ENCODE measurements around the gene ZBTB1. TPM values are rescaled to one million over a fixed set of nuclear protein-coding genes. Genes with fewer than 3 reads are reported as not detected.
"Not testable (repeated sequence)": the region's sequence is repeated elsewhere in the genome, so short reads cannot be mapped to it uniquely, and the experiment has no call there.

ZBTB1 gene
- total RNA-seq, 3 donors from 2014 or later, result 24.0 to 28.5 (median 27.1) TPM

- no peaks in the 10 kb centered on the region for H3K9me3 Mint-ChIP-seq
- H3K36me3 Mint-ChIP-seq (ENCODE audit: insufficient read depth), result no peaks in the 10 kb centered on the region
- peak overlapping the region; percentile 88 for H3K4me3 Mint-ChIP-seq
- DNase-seq (peak; percentile 79), ATAC-seq (peak; percentile 32 to 33)
- H3K27me3 Mint-ChIP-seq (ENCODE audit: low read depth), result no peaks in the 10 kb centered on the region
- H3K4me1 Mint-ChIP-seq (ENCODE audit: low read depth), result peaks cover 71% of the 10 kb centered on the region
Measured at GRCh38 chr14:64504897-64505794, 576 bp downstream of the ZBTB1 start.

DNA sequence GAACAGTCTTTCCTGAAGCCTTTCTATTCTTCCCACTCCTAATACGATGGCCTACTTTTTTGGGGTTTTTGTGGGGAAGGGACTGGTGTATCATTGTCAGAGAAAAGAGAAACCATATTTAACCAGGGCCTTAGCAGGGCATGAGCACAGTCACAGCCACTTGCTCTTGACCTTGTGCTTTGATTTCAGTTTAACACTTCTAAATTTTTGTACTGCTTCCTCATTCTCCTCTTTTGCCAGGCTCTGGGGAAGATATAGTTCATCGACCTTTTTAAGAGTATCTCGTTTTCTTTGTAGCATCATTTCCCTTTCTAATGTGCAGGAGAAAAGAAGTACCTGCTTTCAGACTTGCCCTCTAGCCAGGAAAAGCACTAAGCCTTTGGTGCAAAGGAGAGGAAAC lies 2.2 kb downstream of the ZBTB1 start:
- Mint-ChIP-seq H3K27me3 (ENCODE audit: low read depth) (no peaks in the 10 kb centered on the region), H3K4me1 (ENCODE audit: low read depth) (peaks cover 72% of the 10 kb centered on the region), H3K9me3 (no peaks in the 10 kb centered on the region), H3K36me3 (ENCODE audit: insufficient read depth) (no peaks in the 10 kb centered on the region), H3K4me3 (peak overlapping the region; percentile 88)
- DNase-seq (no peak), ATAC-seq (no peak)

- H3K27me3 Mint-ChIP-seq (ENCODE audit: low read depth), result no peaks in the 10 kb centered on the region
- no peaks in the 10 kb centered on the region for H3K36me3 Mint-ChIP-seq (ENCODE audit: insufficient read depth)
- peak overlapping the region; percentile 88 for H3K4me3 Mint-ChIP-seq
- H3K4me1 Mint-ChIP-seq (ENCODE audit: low read depth), result peaks cover 71% of the 10 kb centered on the region
- H3K9me3 Mint-ChIP-seq, result no peaks in the 10 kb centered on the region
- no peak for ATAC-seq
- peak; percentile 37 for DNase-seq
Measured at GRCh38 chr14:64507376-64508156, 3.0 kb downstream of the ZBTB1 start.

- no peak for DNase-seq
- ATAC-seq, result no peak
- Mint-ChIP-seq H3K9me3 (no peaks in the 10 kb centered on the region), H3K36me3 (ENCODE audit: insufficient read depth) (no peaks in the 10 kb centered on the region), H3K4me1 (ENCODE audit: low read depth) (peaks cover 75% of the 10 kb centered on the region), H3K27me3 (ENCODE audit: low read depth) (no peaks in the 10 kb centered on the region), H3K4me3 (peak overlapping the region; percentile 88)
Measured at GRCh38 chr14:64508215-64508776, 3.7 kb downstream of the ZBTB1 start.

- no peaks in the 10 kb centered on the region for H3K27me3 Mint-ChIP-seq (ENCODE audit: low read depth)
- ATAC-seq (no peak), DNase-seq (no peak)
- H3K4me1 Mint-ChIP-seq (ENCODE audit: low read depth), result peaks cover 79% of the 10 kb centered on the region
- peak overlapping the region; percentile 17 for H3K4me3 Mint-ChIP-seq
- no peaks in the 10 kb centered on the region for H3K36me3 Mint-ChIP-seq (ENCODE audit: insufficient read depth)
- H3K9me3 Mint-ChIP-seq, result no peaks in the 10 kb centered on the region
Measured at GRCh38 chr14:64509036-64509435, 4.5 kb downstream of the ZBTB1 start.

DNA sequence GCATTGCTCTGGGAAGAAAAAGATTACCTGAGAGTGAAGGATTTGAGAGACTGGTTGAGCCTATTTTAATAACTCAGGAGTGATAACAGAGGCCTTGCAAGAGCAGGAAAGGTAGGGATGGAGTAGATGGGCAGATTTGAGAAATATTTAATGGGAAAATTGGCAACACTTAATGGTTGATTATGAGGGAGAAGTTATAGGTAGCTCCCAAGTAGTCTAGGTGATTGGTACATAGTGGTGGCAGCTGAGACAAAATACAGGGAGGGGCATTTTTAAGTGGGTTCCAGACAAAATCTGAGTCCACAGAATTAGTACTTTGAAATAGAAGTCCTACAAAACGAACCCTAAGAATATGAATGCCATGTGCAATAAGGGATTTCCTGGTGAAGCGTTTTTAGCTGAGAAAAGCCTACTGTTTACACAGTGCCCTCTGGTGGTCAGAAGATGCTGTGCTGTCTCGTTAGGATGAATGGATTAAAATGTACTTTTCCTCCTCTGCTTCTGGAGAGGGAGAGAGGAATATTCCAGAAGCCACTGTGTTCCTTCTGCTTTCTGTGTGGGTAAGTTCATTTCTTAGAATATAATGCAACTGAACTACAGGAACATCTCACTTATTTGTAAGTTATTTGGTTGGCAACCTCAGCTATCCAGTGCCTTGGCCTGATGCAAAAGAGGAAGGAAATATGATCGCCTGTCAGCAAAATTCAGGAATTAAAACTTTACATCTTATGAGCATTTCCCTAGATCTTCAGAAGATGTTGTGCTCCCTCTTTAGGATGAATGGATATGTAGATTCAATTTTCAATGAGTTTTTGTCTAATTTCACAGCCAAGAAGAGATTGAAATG lies 6.5 kb downstream of the ZBTB1 start:
- peak overlapping the region; percentile 49 for H3K4me3 Mint-ChIP-seq
- H3K27me3 Mint-ChIP-seq (ENCODE audit: low read depth), result no peaks in the 10 kb centered on the region
- DNase-seq, result peak; percentile 57
- no peaks in the 10 kb centered on the region for H3K9me3 Mint-ChIP-seq
- ATAC-seq, result peak in 1 of 2 donors; percentile 46
- H3K4me1 Mint-ChIP-seq (ENCODE audit: low read depth), result peaks cover 85% of the 10 kb centered on the region
- H3K36me3 Mint-ChIP-seq (ENCODE audit: insufficient read depth), result no peaks in the 10 kb centered on the region

DNA sequence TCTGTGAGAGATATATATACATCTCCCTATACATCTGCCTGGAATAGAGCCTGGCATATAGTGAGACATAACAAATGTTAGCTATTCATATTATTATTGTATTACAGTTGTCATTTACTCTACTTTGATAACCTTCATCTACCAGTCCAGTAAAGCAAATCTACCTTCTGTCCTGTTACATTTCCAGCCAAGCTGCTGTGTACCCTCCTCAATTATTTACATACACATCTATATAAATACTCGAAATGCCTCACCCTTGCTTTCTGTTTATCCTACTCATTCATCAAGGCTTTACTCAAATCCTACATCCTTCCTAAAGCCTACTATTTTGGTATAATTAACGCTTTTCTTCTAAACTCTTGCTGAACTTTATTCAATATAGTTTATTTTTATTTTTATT lies 8.7 kb downstream of the ZBTB1 start:
- DNase-seq, result no peak
- Mint-ChIP-seq H3K4me1 (ENCODE audit: low read depth) (peaks cover 82% of the 10 kb centered on the region), H3K27me3 (ENCODE audit: low read depth) (no peaks in the 10 kb centered on the region), H3K9me3 (no peaks in the 10 kb centered on the region), H3K4me3 (no peak overlapping the region), H3K36me3 (ENCODE audit: insufficient read depth) (no peaks in the 10 kb centered on the region)
- ATAC-seq, result no peak

DNA sequence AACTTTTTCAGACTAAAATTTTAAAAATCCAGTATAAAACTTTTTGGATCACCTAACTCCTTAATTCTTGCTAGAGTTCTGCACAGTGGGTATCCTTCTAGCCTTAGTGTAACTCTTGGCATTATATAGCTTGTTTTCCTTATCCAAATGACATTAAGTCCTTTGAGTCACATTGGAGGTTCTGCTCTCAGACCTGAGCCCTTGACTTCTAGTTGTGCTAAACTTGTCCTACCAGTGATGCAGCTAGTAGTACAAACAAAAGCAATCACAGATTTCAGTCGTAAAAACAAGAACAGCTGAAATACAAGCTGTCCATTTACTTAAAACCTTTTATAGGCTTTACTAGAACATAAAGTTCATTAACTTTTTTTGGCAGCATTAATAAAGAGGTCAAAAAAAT lies 10.5 kb downstream of the ZBTB1 start:
- DNase-seq, result no peak
- Mint-ChIP-seq H3K4me3 (no peak overlapping the region), H3K36me3 (ENCODE audit: insufficient read depth) (no peaks in the 10 kb centered on the region), H3K4me1 (ENCODE audit: low read depth) (peaks cover 68% of the 10 kb centered on the region), H3K27me3 (ENCODE audit: low read depth) (no peaks in the 10 kb centered on the region), H3K9me3 (no peaks in the 10 kb centered on the region)
- ATAC-seq, result no peak

GRCh38 chr14:64516969-64517368 lies 12.4 kb downstream of the ZBTB1 start:
- H3K36me3 Mint-ChIP-seq (ENCODE audit: insufficient read depth), result peaks cover 1% of the 10 kb centered on the region
- H3K4me3 Mint-ChIP-seq, result no peak overlapping the region
- ATAC-seq, result peak in 1 of 2 donors; percentile 46
- no peaks in the 10 kb centered on the region for H3K27me3 Mint-ChIP-seq (ENCODE audit: low read depth)
- no peak for DNase-seq
- H3K9me3 Mint-ChIP-seq, result no peaks in the 10 kb centered on the region
- H3K4me1 Mint-ChIP-seq (ENCODE audit: low read depth), result peaks cover 59% of the 10 kb centered on the region

- H3K4me1 Mint-ChIP-seq (ENCODE audit: low read depth), result peaks cover 52% of the 10 kb centered on the region
- not testable (repeated sequence) for ATAC-seq; H3K36me3 Mint-ChIP-seq (ENCODE audit: insufficient read depth); H3K27me3 Mint-ChIP-seq (ENCODE audit: low read depth); DNase-seq; H3K4me3 Mint-ChIP-seq; H3K9me3 Mint-ChIP-seq
Measured at GRCh38 chr14:64517667-64518066, 13.1 kb downstream of the ZBTB1 start.

- H3K4me3 Mint-ChIP-seq, result no peak overlapping the region
- peaks cover 1% of the 10 kb centered on the region for H3K36me3 Mint-ChIP-seq (ENCODE audit: insufficient read depth)
- no peaks in the 10 kb centered on the region for H3K27me3 Mint-ChIP-seq (ENCODE audit: low read depth)
- H3K9me3 Mint-ChIP-seq, result no peaks in the 10 kb centered on the region
- peaks cover 49% of the 10 kb centered on the region for H3K4me1 Mint-ChIP-seq (ENCODE audit: low read depth)
- no peak for ATAC-seq
- DNase-seq, result no peak
Measured at GRCh38 chr14:64518229-64518628, 13.7 kb downstream of the ZBTB1 start.

GRCh38 chr14:64520699-64521098 lies 16.1 kb downstream of the ZBTB1 start:
- H3K9me3 Mint-ChIP-seq, result no peaks in the 10 kb centered on the region
- peaks cover 7% of the 10 kb centered on the region for H3K36me3 Mint-ChIP-seq (ENCODE audit: insufficient read depth)
- no peak for ATAC-seq
- H3K27me3 Mint-ChIP-seq (ENCODE audit: low read depth), result no peaks in the 10 kb centered on the region
- DNase-seq, result no peak
- H3K4me1 Mint-ChIP-seq (ENCODE audit: low read depth), result peaks cover 36% of the 10 kb centered on the region
- no peak overlapping the region for H3K4me3 Mint-ChIP-seq

DNA sequence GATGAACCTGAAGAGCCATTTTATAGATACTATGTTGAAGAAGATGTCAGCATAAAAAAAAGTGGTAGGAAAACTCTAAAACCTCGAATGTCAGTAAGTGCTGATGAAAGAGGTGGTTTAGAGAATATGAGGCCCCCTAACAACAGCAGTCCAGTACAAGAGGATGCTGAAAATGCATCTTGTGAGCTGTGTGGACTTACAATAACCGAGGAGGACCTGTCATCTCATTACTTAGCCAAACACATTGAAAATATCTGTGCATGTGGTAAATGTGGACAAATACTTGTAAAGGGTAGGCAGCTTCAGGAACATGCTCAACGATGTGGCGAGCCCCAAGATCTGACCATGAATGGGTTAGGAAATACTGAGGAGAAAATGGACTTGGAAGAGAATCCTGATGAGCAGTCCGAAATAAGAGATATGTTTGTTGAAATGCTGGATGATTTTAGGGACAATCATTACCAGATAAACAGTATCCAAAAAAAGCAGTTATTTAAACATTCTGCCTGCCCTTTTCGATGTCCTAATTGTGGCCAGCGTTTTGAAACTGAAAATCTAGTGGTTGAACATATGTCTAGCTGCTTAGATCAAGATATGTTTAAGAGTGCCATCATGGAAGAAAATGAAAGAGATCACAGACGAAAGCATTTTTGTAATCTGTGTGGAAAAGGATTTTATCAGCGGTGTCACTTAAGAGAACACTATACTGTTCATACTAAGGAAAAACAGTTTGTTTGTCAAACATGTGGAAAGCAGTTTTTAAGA lies 18.2 kb downstream of the ZBTB1 start:
- peaks cover 16% of the 10 kb centered on the region for H3K36me3 Mint-ChIP-seq (ENCODE audit: insufficient read depth)
- H3K4me1 Mint-ChIP-seq (ENCODE audit: low read depth), result peaks cover 22% of the 10 kb centered on the region
- no peaks in the 10 kb centered on the region for H3K9me3 Mint-ChIP-seq
- DNase-seq, result no peak
- no peak overlapping the region for H3K4me3 Mint-ChIP-seq
- H3K27me3 Mint-ChIP-seq (ENCODE audit: low read depth), result no peaks in the 10 kb centered on the region
- ATAC-seq, result no peak

Measured in activated T-cell treated with anti-CD3 and anti-CD28 coated beads, Interleukin-2, amount 50 U/mL, for 4 hours (primary cell).